HEK293 (cell line): ENCODE data around the gene MYLK.

Source experiments
- HOXA7 ChIP-seq: sonication (generic); formaldehyde crosslinking; IDR thresholded peaks from 2 replicates; pipeline ENCODE4 v1.8.1; 2022; ENCODE audit warnings: missing genetic modification reagents, borderline replicate concordance
- YY1 ChIP-seq: fragments of 450-650 bp; formaldehyde crosslinking; IDR thresholded peaks from 2 replicates; pipeline ENCODE4 v1.5.1; 2018; ENCODE audit warnings: missing biosample characterization, missing genetic modification characterization
- TF ChIP-seq, protein P1 (sequence below): fragments of 450-650 bp; formaldehyde crosslinking; IDR thresholded peaks from 2 replicates; pipeline ENCODE4 v1.5.1; 2016; ENCODE audit warnings: missing biosample characterization, missing genetic modification characterization

GRCh38 chr3:123626881-123627280, 257.3 kb downstream of the MYLK start:
- TF ChIP-seq, protein P1, sequence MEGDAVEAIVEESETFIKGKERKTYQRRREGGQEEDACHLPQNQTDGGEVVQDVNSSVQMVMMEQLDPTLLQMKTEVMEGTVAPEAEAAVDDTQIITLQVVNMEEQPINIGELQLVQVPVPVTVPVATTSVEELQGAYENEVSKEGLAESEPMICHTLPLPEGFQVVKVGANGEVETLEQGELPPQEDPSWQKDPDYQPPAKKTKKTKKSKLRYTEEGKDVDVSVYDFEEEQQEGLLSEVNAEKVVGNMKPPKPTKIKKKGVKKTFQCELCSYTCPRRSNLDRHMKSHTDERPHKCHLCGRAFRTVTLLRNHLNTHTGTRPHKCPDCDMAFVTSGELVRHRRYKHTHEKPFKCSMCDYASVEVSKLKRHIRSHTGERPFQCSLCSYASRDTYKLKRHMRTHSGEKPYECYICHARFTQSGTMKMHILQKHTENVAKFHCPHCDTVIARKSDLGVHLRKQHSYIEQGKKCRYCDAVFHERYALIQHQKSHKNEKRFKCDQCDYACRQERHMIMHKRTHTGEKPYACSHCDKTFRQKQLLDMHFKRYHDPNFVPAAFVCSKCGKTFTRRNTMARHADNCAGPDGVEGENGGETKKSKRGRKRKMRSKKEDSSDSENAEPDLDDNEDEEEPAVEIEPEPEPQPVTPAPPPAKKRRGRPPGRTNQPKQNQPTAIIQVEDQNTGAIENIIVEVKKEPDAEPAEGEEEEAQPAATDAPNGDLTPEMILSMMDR = no peak
- TF ChIP-seq HOXA7 (no peak), YY1 (tag by site-specific recombination) (no peak)
